ENCODE results near the gene ADGRG3. TPM values are rescaled to one million over a fixed set of nuclear protein-coding genes. Genes with fewer than 3 reads are reported as not detected.

The ADGRG3 gene
- total RNA-seq, 1 donor from 2014 or later: 0.36 TPM

GRCh38 chr16:57629516-57630406 lies 38.3 kb upstream of the ADGRG3 start:
- peaks cover 63% of the 10 kb centered on the region for H3K4me1 ChIP-seq
- H3K36me3 ChIP-seq: no peaks in the 10 kb centered on the region
- no peak for TF ChIP-seq CTCF (IDR thresholded peaks at IDR 0.05; ENCODE audit: borderline replicate concordance)
- H3K9me3 ChIP-seq (replicated peaks): no peaks in the 10 kb centered on the region
- H3K4me3 ChIP-seq: peak overlapping the region; percentile 70
- DNase-seq: no peak
- H3K27ac ChIP-seq (replicated peaks): peak overlapping the region; percentile 93
- peaks cover 19% of the 10 kb centered on the region for H3K27me3 ChIP-seq (ENCODE audit: low read depth)
- intact Hi-C loops (cut with micrococcal nuclease): no loop called here

GRCh38 chr16:57630407-57630797 lies 37.7 kb upstream of the ADGRG3 start:
- Histone ChIP-seq H3K9me3 (replicated peaks) (no peaks in the 10 kb centered on the region), H3K4me3 (peak overlapping the region; percentile 70), H3K4me1 (peaks cover 64% of the 10 kb centered on the region), H3K36me3 (no peaks in the 10 kb centered on the region), H3K27ac (replicated peaks) (peak overlapping the region; percentile 93), H3K27me3 (ENCODE audit: low read depth) (peaks cover 21% of the 10 kb centered on the region)
- DNase-seq: no peak
- intact Hi-C loops (cut with micrococcal nuclease): no loop called here
- TF ChIP-seq CTCF (IDR thresholded peaks at IDR 0.05; ENCODE audit: borderline replicate concordance): no peak

- peak overlapping the region; percentile 70 for H3K4me3 ChIP-seq
- no peaks in the 10 kb centered on the region for H3K9me3 ChIP-seq (replicated peaks)
- H3K4me1 ChIP-seq: peaks cover 72% of the 10 kb centered on the region
- DNase-seq: no peak
- H3K27ac ChIP-seq (replicated peaks): peak overlapping the region; percentile 93
- TF ChIP-seq CTCF (IDR thresholded peaks at IDR 0.05; ENCODE audit: borderline replicate concordance): no peak
- intact Hi-C loops (cut with micrococcal nuclease): no loop called here
- no peaks in the 10 kb centered on the region for H3K36me3 ChIP-seq
- peaks cover 24% of the 10 kb centered on the region for H3K27me3 ChIP-seq (ENCODE audit: low read depth)
Measured at GRCh38 chr16:57630931-57631845, 36.9 kb upstream of the ADGRG3 start.

GRCh38 chr16:57632568-57632967 lies 35.5 kb upstream of the ADGRG3 start:
- DNase-seq: peak; percentile 41
- Histone ChIP-seq H3K36me3 (no peaks in the 10 kb centered on the region), H3K9me3 (replicated peaks) (no peaks in the 10 kb centered on the region), H3K27me3 (ENCODE audit: low read depth) (peaks cover 24% of the 10 kb centered on the region), H3K4me1 (peaks cover 83% of the 10 kb centered on the region), H3K27ac (replicated peaks) (peak overlapping the region; percentile 93), H3K4me3 (peak overlapping the region; percentile 70)
- intact Hi-C loops (cut with micrococcal nuclease): no loop called here
- TF ChIP-seq CTCF (IDR thresholded peaks at IDR 0.05; ENCODE audit: borderline replicate concordance): no peak

- no peak for DNase-seq
- H3K4me3 ChIP-seq: peak overlapping the region; percentile 70
- peak overlapping the region; percentile 93 for H3K27ac ChIP-seq (replicated peaks)
- H3K36me3 ChIP-seq: no peaks in the 10 kb centered on the region
- TF ChIP-seq CTCF (IDR thresholded peaks at IDR 0.05; ENCODE audit: borderline replicate concordance): no peak
- peaks cover 15% of the 10 kb centered on the region for H3K27me3 ChIP-seq (ENCODE audit: low read depth)
- H3K9me3 ChIP-seq (replicated peaks): no peaks in the 10 kb centered on the region
- intact Hi-C loops (cut with micrococcal nuclease): no loop called here
- peaks cover 83% of the 10 kb centered on the region for H3K4me1 ChIP-seq
Measured at GRCh38 chr16:57633383-57634064, 34.6 kb upstream of the ADGRG3 start.

All from left ventricle myocardium inferior (tissue), 1 donor.